ENCODE data around the gene NR4A2. TPM values are rescaled to one million over a fixed set of nuclear protein-coding genes. Genes with fewer than 3 reads are reported as not detected.

NR4A2 gene
- total RNA-seq, 1 experiment from 2014 or later, result 17.9 TPM

- no peak overlapping the region for H3K4me2 ChIP-seq (ENCODE audit: low read length)
- H3K9me2 ChIP-seq (ENCODE audit: insufficient read depth), result no peaks in the 10 kb centered on the region
- H4K20me1 ChIP-seq (ENCODE audit: insufficient read depth), result no peaks in the 10 kb centered on the region
- no peaks in the 10 kb centered on the region for H3K4me1 ChIP-seq (ENCODE audit: control insufficient read depth in 1 of 2, insufficient read depth in 2 of 2, low read length in 2 of 2)
- H3K9me3 ChIP-seq (ENCODE audit: control insufficient read depth in 1 of 2, insufficient read depth in 1 of 2, low read depth in 1 of 2, low read length in 2 of 2), result no peaks in the 10 kb centered on the region
- no peaks in the 10 kb centered on the region for H3K27me3 ChIP-seq (ENCODE audit: insufficient read depth, low read length)
- no peaks in the 10 kb centered on the region for H3K79me2 ChIP-seq (ENCODE audit: insufficient read depth, low read length)
- POLR2A ChIA-PET, result no interaction called here
- intact Hi-C loops (cut with micrococcal nuclease), result no loop called here
- no peak overlapping the region for H3K4me3 ChIP-seq (replicated peaks in 1 of 2; ENCODE audit: low read depth in 1 of 2, low read length in 2 of 2)
- H3K27ac ChIP-seq (ENCODE audit: low read depth, low read length), result no peak overlapping the region
- ATAC-seq, result no peak
- BruUV-seq (replicated peaks), result no TSS peak
- H3K9ac ChIP-seq (ENCODE audit: low read length), result no peak overlapping the region
- H3K36me3 ChIP-seq (ENCODE audit: control insufficient read depth in 1 of 2, insufficient read depth in 2 of 2, low read length in 2 of 2), result no peaks in the 10 kb centered on the region
- H2AFZ ChIP-seq (ENCODE audit: low read depth, low read length, poor library complexity, severe bottlenecking), result no peak overlapping the region
- CTCF ChIA-PET, result no interaction called here
- TF ChIP-seq EGR1 (IDR thresholded peaks at IDR 0.05; ENCODE audit: low read depth) (no peak), CBX3 (IDR thresholded peaks at IDR 0.05; ENCODE audit: low read depth) (no peak), SRF (IDR thresholded peaks at IDR 0.05; ENCODE audit: low read depth) (no peak), RAD21 (IDR thresholded peaks at IDR 0.05; ENCODE audit: low read depth) (no peak), EZH2 (IDR thresholded peaks at IDR 0.05) (no peak), ZFX (IDR thresholded peaks at IDR 0.05) (no peak), POLR2AphosphoS5 (IDR thresholded peaks at IDR 0.05; ENCODE audit: low read depth, low read length) (no peak), SP1 (IDR thresholded peaks at IDR 0.05; ENCODE audit: low read depth) (no peak)
- no peak for DNase-seq (ENCODE audit: low read depth, low spot score)
- RAD21 ChIA-PET (ENCODE audit: low non-redundant PET in 1 of 2, low total read pairs in 2 of 2, uncharacterized antibody in 2 of 2, unreplicated experiment in 2 of 2), result no interaction called here
These were observed 47.2 kb upstream of the NR4A2 start for GRCh38 chr2:156379714-156380113.

- intact Hi-C loops (cut with micrococcal nuclease), result no loop called here
- Histone ChIP-seq H3K4me3 (replicated peaks in 1 of 2; ENCODE audit: low read depth in 1 of 2, low read length in 2 of 2) (no peak overlapping the region), H3K4me1 (ENCODE audit: control insufficient read depth in 1 of 2, insufficient read depth in 2 of 2, low read length in 2 of 2) (no peaks in the 10 kb centered on the region), H3K4me2 (ENCODE audit: low read length) (no peak overlapping the region), H3K36me3 (ENCODE audit: control insufficient read depth in 1 of 2, insufficient read depth in 2 of 2, low read length in 2 of 2) (no peaks in the 10 kb centered on the region), H3K27ac (ENCODE audit: low read depth, low read length) (no peak overlapping the region), H3K27me3 (ENCODE audit: insufficient read depth, low read length) (no peaks in the 10 kb centered on the region), H3K9me3 (ENCODE audit: control insufficient read depth in 1 of 2, insufficient read depth in 1 of 2, low read depth in 1 of 2, low read length in 2 of 2) (no peaks in the 10 kb centered on the region), H4K20me1 (ENCODE audit: insufficient read depth) (no peaks in the 10 kb centered on the region), H3K9me2 (ENCODE audit: insufficient read depth) (no peaks in the 10 kb centered on the region), H2AFZ (ENCODE audit: low read depth, low read length, poor library complexity, severe bottlenecking) (no peak overlapping the region), H3K79me2 (ENCODE audit: insufficient read depth, low read length) (no peaks in the 10 kb centered on the region), H3K9ac (ENCODE audit: low read length) (no peak overlapping the region)
- ATAC-seq (no peak), DNase-seq (ENCODE audit: low read depth, low spot score) (no peak)
- POLR2A ChIA-PET, result no interaction called here
- CTCF ChIA-PET, result no interaction called here
- TF ChIP-seq YY1 (IDR thresholded peaks at IDR 0.05; ENCODE audit: extremely low read depth, insufficient replicate concordance, low read depth, low read length) (no peak), CTCF (IDR thresholded peaks at IDR 0.05 in 2 of 3, conservative IDR thresholded peaks at IDR 0.05 in 1 of 3; ENCODE audit: borderline replicate concordance in 1 of 3, insufficient read depth in 1 of 3, low read depth in 2 of 3, low read length in 2 of 3) (no peak), ZFX (IDR thresholded peaks at IDR 0.05) (no peak), EZH2phosphoT487 (IDR thresholded peaks at IDR 0.05; ENCODE audit: borderline replicate concordance) (no peak), ZBTB33 (IDR thresholded peaks at IDR 0.05; ENCODE audit: extremely low read depth, insufficient replicate concordance, low read length) (no peak), FOSL1 (IDR thresholded peaks at IDR 0.05; ENCODE audit: low read depth) (no peak), CEBPB (IDR thresholded peaks at IDR 0.05; ENCODE audit: low read depth) (no peak), POLR2A (IDR thresholded peaks at IDR 0.05; ENCODE audit: borderline replicate concordance, extremely low read depth, insufficient read depth, insufficient read length) (no peak), TCF7L2 (IDR thresholded peaks at IDR 0.05; ENCODE audit: borderline replicate concordance, extremely low read depth, insufficient read depth, insufficient read length) (no peak), EGR1 (IDR thresholded peaks at IDR 0.05; ENCODE audit: low read depth) (no peak), RAD21 (IDR thresholded peaks at IDR 0.05; ENCODE audit: low read depth) (no peak)
- RAD21 ChIA-PET (ENCODE audit: low non-redundant PET in 1 of 2, low total read pairs in 2 of 2, uncharacterized antibody in 2 of 2, unreplicated experiment in 2 of 2), result interaction anchor here in 1 of 2 experiments (0.7 kb wide), 1 partner anchor 512 kb away, joined by 5 read pairs; no protein-coding TSS in a partner anchor
- BruUV-seq (replicated peaks), result no TSS peak
These were observed 46.5 kb upstream of the NR4A2 start for GRCh38 chr2:156379071-156379470.
